ENCODE results near the gene PLEKHG5. TPM values are rescaled to one million over a fixed set of nuclear protein-coding genes. Genes with fewer than 3 reads are reported as not detected.

PLEKHG5 gene
- total RNA-seq, 1 donor from 2014 or later: 0.22 TPM

- H3K4me3 Mint-ChIP-seq: no peak overlapping the region
- H3K27me3 Mint-ChIP-seq: peaks cover 54% of the 10 kb centered on the region
- DNase-seq (no peak), ATAC-seq (ENCODE audit: low read depth) (no peak)
- no peaks in the 10 kb centered on the region for H3K36me3 Mint-ChIP-seq (ENCODE audit: low read depth)
- no peak overlapping the region for H3K27ac Mint-ChIP-seq
- intact Hi-C loops (cut with micrococcal nuclease): no loop called here
- no peak for TF ChIP-seq CTCF (IDR thresholded peaks at IDR 0.05)
- ChIA-PET POLR2A (no interaction called here), CTCF (no interaction called here)
- peaks cover 3% of the 10 kb centered on the region for H3K4me1 Mint-ChIP-seq
- H3K9me3 Mint-ChIP-seq: no peaks in the 10 kb centered on the region
Measured at GRCh38 chr1:6417961-6418667, 73.4 kb downstream of the PLEKHG5 start.

Other genes with a start within 250 kb of the PLEKHG5 start
- gene HES3, start 247.5 kb downstream of the PLEKHG5 start, total RNA-seq: not detected in 2 replicates
- 0.12 and 0.22 TPM in 2 replicates for gene GPR153, start 230.6 kb downstream of the PLEKHG5 start, total RNA-seq
- 12.3 and 12.7 TPM in 2 replicates for gene ACOT7, start 97.9 kb downstream of the PLEKHG5 start, total RNA-seq
- not detected in 2 replicates for gene HES2, start 71.7 kb downstream of the PLEKHG5 start, total RNA-seq
- 0.18 TPM in 1 of 2 replicates, not detected in the other for gene ESPN, start 66.9 kb downstream of the PLEKHG5 start, total RNA-seq
- gene TNFRSF25, start 25.5 kb downstream of the PLEKHG5 start, total RNA-seq: 2.5 and 2.8 TPM in 2 replicates
- 43.6 and 58.6 TPM in 2 replicates for gene NOL9, start 62.8 kb upstream of the PLEKHG5 start, total RNA-seq
- gene TAS1R1, start 63.6 kb upstream of the PLEKHG5 start, total RNA-seq: not detected in 2 replicates
- gene ZBTB48, start 88.3 kb upstream of the PLEKHG5 start, total RNA-seq: 53.2 and 53.8 TPM in 2 replicates
- 14.6 and 15.9 TPM in 2 replicates for gene KLHL21, start 111.2 kb upstream of the PLEKHG5 start, total RNA-seq
- gene PHF13, start 122.1 kb upstream of the PLEKHG5 start, total RNA-seq: 5.4 and 6.1 TPM in 2 replicates
- 16.2 and 21.3 TPM in 2 replicates for gene THAP3, start 133.2 kb upstream of the PLEKHG5 start, total RNA-seq
- 57.0 and 65.6 TPM in 2 replicates for gene DNAJC11, start 210.1 kb upstream of the PLEKHG5 start, total RNA-seq